Stimulated activated naive CD8-positive, alpha-beta T cell treated with anti-CD3 and anti-CD28 coated beads, Interleukin-15, Interleukin-2, amounts not matched to agents 100 ng/mL and 50 ng/mL, for 24 hours (primary cell): ENCODE measurements around the gene SHROOM4.

Source experiments
- H3K27ac Mint-ChIP-seq: one replicate; pipeline ENCODE4 v1.8.0; 2021; ENCODE audit warnings: mild to moderate bottlenecking, mixed read lengths
- H3K27me3 Mint-ChIP-seq: one replicate; pipeline ENCODE4 v1.8.0; 2021; ENCODE audit warnings: mixed read lengths
- H3K36me3 Mint-ChIP-seq: one replicate; pipeline ENCODE4 v1.8.0; 2021; ENCODE audit warnings: low read depth, mixed read lengths
- H3K4me1 Mint-ChIP-seq: one replicate; pipeline ENCODE4 v1.8.0; 2021; ENCODE audit warnings: low read depth, mixed read lengths
- H3K4me3 Mint-ChIP-seq: one replicate; pipeline ENCODE4 v1.8.0; 2021; ENCODE audit warnings: mild to moderate bottlenecking, mixed read lengths
- H3K9me3 Mint-ChIP-seq: one replicate; pipeline ENCODE4 v1.8.0; 2021; ENCODE audit warnings: mixed read lengths

Gene SHROOM4, protein sequence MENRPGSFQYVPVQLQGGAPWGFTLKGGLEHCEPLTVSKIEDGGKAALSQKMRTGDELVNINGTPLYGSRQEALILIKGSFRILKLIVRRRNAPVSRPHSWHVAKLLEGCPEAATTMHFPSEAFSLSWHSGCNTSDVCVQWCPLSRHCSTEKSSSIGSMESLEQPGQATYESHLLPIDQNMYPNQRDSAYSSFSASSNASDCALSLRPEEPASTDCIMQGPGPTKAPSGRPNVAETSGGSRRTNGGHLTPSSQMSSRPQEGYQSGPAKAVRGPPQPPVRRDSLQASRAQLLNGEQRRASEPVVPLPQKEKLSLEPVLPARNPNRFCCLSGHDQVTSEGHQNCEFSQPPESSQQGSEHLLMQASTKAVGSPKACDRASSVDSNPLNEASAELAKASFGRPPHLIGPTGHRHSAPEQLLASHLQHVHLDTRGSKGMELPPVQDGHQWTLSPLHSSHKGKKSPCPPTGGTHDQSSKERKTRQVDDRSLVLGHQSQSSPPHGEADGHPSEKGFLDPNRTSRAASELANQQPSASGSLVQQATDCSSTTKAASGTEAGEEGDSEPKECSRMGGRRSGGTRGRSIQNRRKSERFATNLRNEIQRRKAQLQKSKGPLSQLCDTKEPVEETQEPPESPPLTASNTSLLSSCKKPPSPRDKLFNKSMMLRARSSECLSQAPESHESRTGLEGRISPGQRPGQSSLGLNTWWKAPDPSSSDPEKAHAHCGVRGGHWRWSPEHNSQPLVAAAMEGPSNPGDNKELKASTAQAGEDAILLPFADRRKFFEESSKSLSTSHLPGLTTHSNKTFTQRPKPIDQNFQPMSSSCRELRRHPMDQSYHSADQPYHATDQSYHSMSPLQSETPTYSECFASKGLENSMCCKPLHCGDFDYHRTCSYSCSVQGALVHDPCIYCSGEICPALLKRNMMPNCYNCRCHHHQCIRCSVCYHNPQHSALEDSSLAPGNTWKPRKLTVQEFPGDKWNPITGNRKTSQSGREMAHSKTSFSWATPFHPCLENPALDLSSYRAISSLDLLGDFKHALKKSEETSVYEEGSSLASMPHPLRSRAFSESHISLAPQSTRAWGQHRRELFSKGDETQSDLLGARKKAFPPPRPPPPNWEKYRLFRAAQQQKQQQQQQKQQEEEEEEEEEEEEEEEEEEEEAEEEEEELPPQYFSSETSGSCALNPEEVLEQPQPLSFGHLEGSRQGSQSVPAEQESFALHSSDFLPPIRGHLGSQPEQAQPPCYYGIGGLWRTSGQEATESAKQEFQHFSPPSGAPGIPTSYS (N-terminal part only)

GRCh38 chrX:50813843-50814661 lies at the start of gene SHROOM4:
Gene SHROOM4, minus strand, starts transcription at chrX:50814194. Its CDS starts 176 bp downstream, at chrX:50814018.
- Mint-ChIP-seq H3K4me3 (peak within 1 kb of the TSS; percentile 26), H3K27ac (no peak within 1 kb of the TSS), H3K27me3 (peaks cover 31% of the 10 kb centered on the region), H3K36me3 (no peaks in the 10 kb centered on the region), H3K4me1 (no peaks in the 10 kb centered on the region), H3K9me3 (no peaks in the 10 kb centered on the region)

DNA sequence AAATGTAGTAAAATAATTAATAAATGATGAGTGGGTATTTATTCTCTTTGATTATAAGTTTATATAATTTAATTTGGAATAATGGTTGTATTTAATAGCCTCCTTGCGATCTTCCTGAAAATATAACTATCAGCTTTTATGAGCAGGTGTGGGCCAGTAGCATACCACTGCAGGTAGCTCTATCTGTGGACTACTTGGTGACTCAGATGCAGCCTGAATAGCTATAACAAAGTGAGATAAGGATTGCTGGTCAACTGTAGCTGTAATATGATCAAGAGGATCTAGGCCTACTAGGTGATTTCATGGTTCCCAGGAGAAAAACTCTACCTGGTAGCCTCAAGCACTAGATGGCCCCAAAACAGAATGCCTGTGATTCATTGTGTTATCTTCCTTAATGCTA lies 49.5 kb upstream of the SHROOM4 start:
- Mint-ChIP-seq H3K4me3 (no peak overlapping the region), H3K4me1 (no peaks in the 10 kb centered on the region), H3K36me3 (no peaks in the 10 kb centered on the region), H3K27me3 (peaks cover 5% of the 10 kb centered on the region), H3K27ac (no peak overlapping the region), H3K9me3 (no peaks in the 10 kb centered on the region)

DNA sequence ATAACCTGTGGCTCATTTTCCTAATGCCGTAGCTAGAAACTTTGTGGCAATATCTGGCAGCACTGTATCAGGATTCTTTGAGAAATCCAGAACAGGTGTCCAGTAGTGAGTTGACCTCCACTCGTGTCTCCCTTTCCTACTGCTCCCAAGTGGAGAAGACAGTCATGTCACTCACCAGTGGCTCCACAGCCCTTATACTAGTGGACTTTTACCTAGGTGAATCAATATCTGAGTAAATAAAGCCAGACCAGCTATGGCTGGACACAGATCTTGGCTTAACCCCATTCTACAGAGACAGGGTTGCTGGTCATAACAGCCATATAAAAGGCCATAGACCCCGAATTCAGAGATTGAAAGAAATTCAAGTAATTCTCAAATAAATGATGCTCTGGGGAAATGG lies 46.5 kb upstream of the SHROOM4 start:
- Mint-ChIP-seq H3K27me3 (peaks cover 5% of the 10 kb centered on the region), H3K9me3 (no peaks in the 10 kb centered on the region), H3K27ac (no peak overlapping the region), H3K4me1 (no peaks in the 10 kb centered on the region), H3K4me3 (no peak overlapping the region), H3K36me3 (no peaks in the 10 kb centered on the region)

DNA sequence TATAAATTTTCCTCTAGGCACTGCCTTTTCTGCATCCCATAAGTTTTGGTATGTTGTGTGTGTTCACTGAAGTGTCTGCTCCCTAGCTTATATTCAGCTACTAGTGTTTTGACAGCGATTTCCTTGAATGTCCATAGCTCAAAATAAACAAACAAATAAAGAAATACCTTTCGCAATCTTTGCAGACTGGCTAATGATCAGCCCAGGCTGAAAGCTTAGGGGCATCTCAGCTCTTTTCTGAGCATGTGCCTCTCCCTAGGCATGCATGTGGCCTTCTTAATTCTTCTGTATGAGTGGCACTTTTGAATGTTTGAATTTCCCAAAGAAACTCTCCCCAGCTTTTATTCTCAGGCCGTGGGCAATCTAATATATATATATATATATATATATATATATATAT lies 44.6 kb upstream of the SHROOM4 start:
- H3K9me3 Mint-ChIP-seq = no peaks in the 10 kb centered on the region
- H3K4me3 Mint-ChIP-seq = no peak overlapping the region
- no peaks in the 10 kb centered on the region for H3K4me1 Mint-ChIP-seq
- H3K36me3 Mint-ChIP-seq = no peaks in the 10 kb centered on the region
- H3K27me3 Mint-ChIP-seq = no peaks in the 10 kb centered on the region
- H3K27ac Mint-ChIP-seq = no peak overlapping the region

DNA sequence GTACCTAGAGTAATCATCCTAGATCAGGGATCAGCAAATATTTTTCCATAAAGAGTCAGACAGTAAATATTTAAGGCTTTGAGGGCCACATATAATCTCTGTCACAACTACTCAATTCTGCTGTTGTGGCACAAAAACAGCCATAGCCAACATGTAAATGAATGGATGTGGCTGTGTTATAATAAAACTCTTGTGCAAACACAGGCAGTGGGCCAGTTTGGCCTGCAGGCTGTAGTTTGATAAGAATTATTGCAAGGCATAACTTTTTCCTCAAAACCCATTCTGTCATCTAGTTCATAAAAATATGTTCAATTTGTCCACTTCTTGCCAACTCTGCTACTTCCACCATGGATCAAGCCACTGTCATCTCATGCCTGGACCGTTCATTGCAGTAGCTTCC lies 39.4 kb upstream of the SHROOM4 start:
- H3K4me1 Mint-ChIP-seq = no peaks in the 10 kb centered on the region

DNA sequence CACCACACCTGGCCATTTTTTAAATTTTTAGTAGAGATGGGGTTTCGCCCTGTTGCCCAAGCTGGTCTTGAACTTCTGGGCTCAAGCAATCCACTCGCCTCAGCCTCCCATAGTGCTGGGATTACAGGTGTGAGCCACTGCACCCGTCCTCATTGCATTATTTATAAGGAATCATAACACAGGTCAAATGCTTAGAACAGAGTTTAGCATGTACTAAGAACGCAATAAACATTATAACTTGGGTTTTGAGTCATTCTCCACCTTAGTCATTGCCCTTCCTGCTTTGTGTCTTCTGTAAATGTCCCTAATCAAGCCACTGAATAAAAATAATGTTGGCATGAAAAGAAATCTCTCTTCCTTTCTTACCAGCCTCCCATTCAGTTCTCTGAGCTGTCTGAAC lies 38.5 kb upstream of the SHROOM4 start:
- H3K9me3 Mint-ChIP-seq = no peaks in the 10 kb centered on the region
- no peaks in the 10 kb centered on the region for H3K36me3 Mint-ChIP-seq
- no peak overlapping the region for H3K27ac Mint-ChIP-seq
- no peak overlapping the region for H3K4me3 Mint-ChIP-seq
- H3K27me3 Mint-ChIP-seq = no peaks in the 10 kb centered on the region
- H3K4me1 Mint-ChIP-seq = no peaks in the 10 kb centered on the region

More for the DNA sequence above, 39.4 kb upstream of the SHROOM4 start:
- Mint-ChIP-seq H3K27me3 (no peaks in the 10 kb centered on the region), H3K36me3 (no peaks in the 10 kb centered on the region), H3K4me3 (no peak overlapping the region), H3K9me3 (no peaks in the 10 kb centered on the region), H3K27ac (no peak overlapping the region)

DNA sequence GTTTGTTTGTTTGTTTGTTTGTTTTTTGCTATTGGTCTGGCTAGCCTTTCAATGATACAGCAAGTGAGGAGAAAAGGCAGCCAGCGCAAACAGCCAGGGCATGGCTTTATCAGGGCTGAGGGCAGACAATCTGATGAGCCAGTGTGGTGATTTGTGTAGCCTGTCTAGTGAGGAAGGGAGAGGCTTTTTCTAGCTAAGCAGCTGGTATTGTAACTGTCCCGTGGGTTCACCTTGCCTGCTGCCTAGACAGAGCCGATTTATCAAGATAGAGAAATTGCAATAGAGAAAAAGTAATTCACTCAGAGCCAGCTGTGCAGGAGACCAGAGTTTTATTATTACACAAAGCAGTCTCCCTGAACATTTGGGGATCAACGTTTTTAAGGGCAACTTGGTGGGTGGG lies 28.2 kb upstream of the SHROOM4 start:
- Mint-ChIP-seq H3K36me3 (no peaks in the 10 kb centered on the region), H3K9me3 (no peaks in the 10 kb centered on the region), H3K4me3 (no peak overlapping the region), H3K4me1 (no peaks in the 10 kb centered on the region), H3K27me3 (peaks cover 7% of the 10 kb centered on the region), H3K27ac (no peak overlapping the region)

DNA sequence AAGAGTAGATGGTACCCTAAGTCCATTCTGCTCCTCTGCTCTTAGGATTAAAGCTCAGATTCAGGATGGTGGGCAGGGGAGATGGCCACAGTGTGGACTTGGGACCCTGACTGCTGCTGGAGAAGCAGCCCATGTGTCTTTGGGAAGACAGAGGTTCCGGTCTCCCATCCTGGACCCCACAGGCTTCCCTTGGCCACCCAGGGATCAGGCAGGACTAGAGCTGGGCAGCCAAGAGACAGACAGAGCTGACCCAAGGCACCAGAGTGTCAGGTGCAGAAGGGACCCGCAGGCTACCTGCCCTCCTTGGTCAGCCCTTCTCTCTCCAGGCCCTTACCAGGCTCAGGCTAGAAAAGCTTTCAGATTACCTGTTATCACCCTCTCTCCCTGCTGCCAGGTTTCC lies 25.7 kb upstream of the SHROOM4 start:
- H3K36me3 Mint-ChIP-seq = no peaks in the 10 kb centered on the region
- no peaks in the 10 kb centered on the region for H3K9me3 Mint-ChIP-seq
- no peaks in the 10 kb centered on the region for H3K4me1 Mint-ChIP-seq
- no peak overlapping the region for H3K27ac Mint-ChIP-seq
- H3K27me3 Mint-ChIP-seq = peaks cover 7% of the 10 kb centered on the region
- H3K4me3 Mint-ChIP-seq = no peak overlapping the region

DNA sequence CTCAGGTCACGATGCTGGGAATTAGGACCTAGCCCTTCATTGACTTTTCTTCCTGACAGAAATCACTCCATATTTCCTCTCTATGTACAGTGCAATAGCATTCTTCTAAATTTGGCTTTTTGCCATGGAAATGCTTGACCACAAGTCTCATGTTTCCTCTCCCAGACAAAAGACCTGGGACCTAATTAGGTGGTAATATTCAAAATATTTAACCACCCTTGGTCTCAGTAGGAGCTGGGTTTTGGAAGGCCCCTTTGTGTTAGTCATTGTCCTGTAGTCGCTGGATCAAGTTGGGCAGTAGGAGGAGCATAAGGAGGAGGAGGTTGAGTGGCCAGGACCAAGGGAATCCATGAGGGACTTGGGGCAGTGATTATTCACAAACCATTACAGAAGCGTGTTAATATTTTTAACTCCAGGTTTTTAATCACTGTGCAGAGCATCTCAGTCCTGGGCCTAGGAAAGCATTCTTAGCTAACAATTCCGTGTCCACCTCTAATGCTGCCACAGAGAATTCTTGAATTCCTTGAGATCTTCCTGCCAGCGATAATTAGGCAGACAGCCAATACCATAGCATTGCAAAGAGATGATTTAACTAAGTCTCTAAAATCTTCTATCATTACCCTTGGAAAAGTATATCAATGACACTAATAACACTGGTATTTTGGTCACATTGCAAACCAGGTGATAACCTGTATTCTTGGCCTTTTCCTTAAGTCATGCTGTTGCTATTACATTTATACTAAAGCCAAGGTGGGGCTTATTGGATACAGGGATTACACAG lies 25.0 kb upstream of the SHROOM4 start:
- Mint-ChIP-seq H3K4me3 (no peak overlapping the region), H3K4me1 (no peaks in the 10 kb centered on the region), H3K36me3 (no peaks in the 10 kb centered on the region), H3K27ac (no peak overlapping the region), H3K9me3 (no peaks in the 10 kb centered on the region), H3K27me3 (peaks cover 7% of the 10 kb centered on the region)

GRCh38 chrX:50827996-50828395 lies 14.0 kb upstream of the SHROOM4 start:
- no peaks in the 10 kb centered on the region for H3K9me3 Mint-ChIP-seq
- H3K36me3 Mint-ChIP-seq = no peaks in the 10 kb centered on the region
- peaks cover 5% of the 10 kb centered on the region for H3K27me3 Mint-ChIP-seq
- no peak overlapping the region for H3K4me3 Mint-ChIP-seq
- no peak overlapping the region for H3K27ac Mint-ChIP-seq
- H3K4me1 Mint-ChIP-seq = no peaks in the 10 kb centered on the region

DNA sequence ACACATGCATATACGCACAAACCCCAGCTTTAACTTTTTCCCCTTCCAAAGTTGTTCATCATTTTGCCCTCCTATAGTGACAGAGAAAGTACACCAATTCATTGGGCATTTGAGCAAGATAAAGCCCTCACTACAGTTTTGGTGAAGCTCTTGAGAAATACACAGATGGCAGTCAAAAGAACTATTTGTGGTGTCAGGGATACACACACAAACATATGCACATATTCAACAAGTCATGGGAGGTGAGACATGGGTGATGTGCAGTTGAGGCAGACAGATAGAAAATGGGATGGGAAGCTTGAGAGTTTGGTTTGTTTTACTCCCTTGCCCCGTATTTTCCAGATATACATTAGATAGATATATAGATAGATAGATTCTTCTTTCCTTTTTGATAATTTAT lies 11.8 kb upstream of the SHROOM4 start:
- Mint-ChIP-seq H3K4me3 (no peak overlapping the region), H3K4me1 (no peaks in the 10 kb centered on the region), H3K36me3 (no peaks in the 10 kb centered on the region), H3K9me3 (no peaks in the 10 kb centered on the region), H3K27me3 (peaks cover 5% of the 10 kb centered on the region), H3K27ac (no peak overlapping the region)

- Mint-ChIP-seq H3K27me3 (peaks cover 17% of the 10 kb centered on the region), H3K27ac (no peak overlapping the region), H3K9me3 (no peaks in the 10 kb centered on the region), H3K36me3 (no peaks in the 10 kb centered on the region), H3K4me1 (no peaks in the 10 kb centered on the region), H3K4me3 (no peak overlapping the region)
These were observed 5.0 kb upstream of the SHROOM4 start for GRCh38 chrX:50818986-50819385.

- H3K27ac Mint-ChIP-seq = no peak overlapping the region
- H3K27me3 Mint-ChIP-seq = peaks cover 31% of the 10 kb centered on the region
- no peaks in the 10 kb centered on the region for H3K9me3 Mint-ChIP-seq
- H3K4me1 Mint-ChIP-seq = no peaks in the 10 kb centered on the region
- no peaks in the 10 kb centered on the region for H3K36me3 Mint-ChIP-seq
- H3K4me3 Mint-ChIP-seq = peak overlapping the region; percentile 5
These were observed 1.1 kb upstream of the SHROOM4 start for GRCh38 chrX:50815120-50815519.
